Keratinocyte (primary cell): ENCODE results near the gene DOCK11. TPM values are rescaled to one million over a fixed set of nuclear protein-coding genes. Genes with fewer than 3 reads are reported as not detected.

Experiments used
- DNase-seq: peaks from one replicate; pipeline ENCODE4 v3.0.0-alpha.2; 2011; ENCODE audit warnings: low read depth, missing footprints, low spot score
- FAIRE-seq: peaks from 2 replicates; lab custom pipeline; 2011; peaks lifted over from hg19 to GRCh38; lab: Jason Lieb, UNC
- H2AFZ ChIP-seq: 2 replicates; pipeline ENCODE4 v1.6.0; 2012; ENCODE audit warnings: low read length, control low read depth, inconsistent platforms; ENCODE audit not compliant: control insufficient read depth
- H3K27ac ChIP-seq: 2 replicates; pipeline ENCODE4 v1.5.1; 2011; ENCODE audit warnings: low read length; ENCODE audit not compliant: control insufficient read depth, insufficient read depth
- H3K27me3 ChIP-seq: 3 replicates; pipeline ENCODE4 v1.6.0; 2011; ENCODE audit warnings: low read length; ENCODE audit not compliant: control insufficient read depth, insufficient read depth; ENCODE audit errors: extremely low read depth
- H3K36me3 ChIP-seq, 2 experiments: 2 replicates in 1 of 2; 3 replicates in 1 of 2; pipeline ENCODE4 v1.5.1; 2011; ENCODE audit warnings: low read length in 2 of 2, mild to moderate bottlenecking in 1 of 2; ENCODE audit not compliant: control insufficient read depth in 2 of 2, insufficient read depth in 2 of 2; ENCODE audit errors: extremely low read depth in 1 of 2
- H3K4me1 ChIP-seq: 3 replicates; pipeline ENCODE4 v1.5.1; 2011; ENCODE audit warnings: low read length; ENCODE audit not compliant: control insufficient read depth, insufficient read depth; ENCODE audit errors: extremely low read depth
- H3K4me2 ChIP-seq: 3 replicates; pipeline ENCODE4 v1.6.0; 2011; ENCODE audit warnings: low read depth, low read length; ENCODE audit not compliant: control insufficient read depth, insufficient read depth; ENCODE audit errors: extremely low read depth
- H3K4me3 ChIP-seq, 3 experiments: fragments of 200-600 bp in 1 of 3; sonication (generic) in 1 of 3; 2 replicates in 2 of 3; 3 replicates in 1 of 3; pipeline ENCODE4 v1.5.1; 2011 to 2016; ENCODE audit warnings: low read length in 3 of 3, mild to moderate bottlenecking in 3 of 3, control low read depth in 2 of 3, inconsistent platforms in 1 of 3, low read depth in 1 of 3, mixed read lengths in 1 of 3, mixed run types in 1 of 3, moderate library complexity in 1 of 3; ENCODE audit not compliant: control insufficient read depth in 2 of 3, insufficient read depth in 2 of 3; ENCODE audit errors: extremely low read depth in 1 of 3
- H3K79me2 ChIP-seq: 2 replicates; pipeline ENCODE4 v1.6.0; 2012; ENCODE audit warnings: low read length; ENCODE audit not compliant: control insufficient read depth, insufficient read depth
- H3K9ac ChIP-seq: 3 replicates; pipeline ENCODE4 v1.6.0; 2011; ENCODE audit warnings: low read length; ENCODE audit not compliant: control insufficient read depth, insufficient read depth; ENCODE audit errors: extremely low read depth
- H3K9me1 ChIP-seq: 3 replicates; pipeline ENCODE4 v1.6.0; 2011; ENCODE audit warnings: low read length; ENCODE audit not compliant: control insufficient read depth, insufficient read depth; ENCODE audit errors: extremely low read depth
- H3K9me3 ChIP-seq: 2 replicates; pipeline ENCODE4 v1.5.1; 2012; ENCODE audit warnings: low read depth, low read length; ENCODE audit not compliant: control insufficient read depth
- H4K20me1 ChIP-seq: 3 replicates; pipeline ENCODE4 v1.6.0; 2011; ENCODE audit warnings: low read length; ENCODE audit not compliant: control insufficient read depth, insufficient read depth; ENCODE audit errors: extremely low read depth
- EZH2 ChIP-seq: IDR thresholded peaks from one replicate; pipeline ENCODE4 v1.6.1; 2012; ENCODE audit warnings: inconsistent platforms, mild to moderate bottlenecking, low read length, moderate library complexity
- dilution Hi-C: fragments of 300-500 bp; cut with MboI; formaldehyde crosslinking; loops from one replicate; pipeline ENCODE4 v1.7.0; 2020; ENCODE audit warnings: low sequenced_read_pairs; ENCODE audit not compliant: extremely low pct_ligation_motif_present
- polyA plus RNA-seq, 5 experiments: library from polyadenylated mRNA; depleted of rRNA in 3 of 5; stranded (reverse) in 3 of 5; stranded (forward) in 1 of 5; unstranded in 1 of 5; fragments of >200 nt; gene quantifications; 1 replicate in 1 of 5; 2 replicates in 3 of 5; 3 replicates in 1 of 5; pipeline versions ENCODE4 v1.2.1 to v1.2.3, GENCODE V29; 2011 to 2012; ENCODE audit warnings: missing spikeins in 2 of 5, low read depth in 1 of 5, low replicate concordance in 1 of 5
- TF ChIP-seq, protein P1 (sequence below), 3 experiments: IDR thresholded peaks in 1 of 3; conservative IDR thresholded peaks in 1 of 3; optimal IDR thresholded peaks in 1 of 3; 2 replicates in 2 of 3; 3 replicates in 1 of 3; pipeline versions ENCODE3 to v1.5.1; 2011; ENCODE audit warnings: low read length in 3 of 3, mild to moderate bottlenecking in 3 of 3, moderate library complexity in 2 of 3, control low read depth in 1 of 3, inconsistent platforms in 1 of 3; ENCODE audit not compliant: insufficient read depth in 2 of 3; ENCODE audit errors: extremely low read depth in 1 of 3

Gene DOCK11
- polyA plus RNA-seq, 1 donor (not counting 4 experiments of a cell fraction or from before 2014, with no cell fraction given): 4.6 TPM

DNA sequence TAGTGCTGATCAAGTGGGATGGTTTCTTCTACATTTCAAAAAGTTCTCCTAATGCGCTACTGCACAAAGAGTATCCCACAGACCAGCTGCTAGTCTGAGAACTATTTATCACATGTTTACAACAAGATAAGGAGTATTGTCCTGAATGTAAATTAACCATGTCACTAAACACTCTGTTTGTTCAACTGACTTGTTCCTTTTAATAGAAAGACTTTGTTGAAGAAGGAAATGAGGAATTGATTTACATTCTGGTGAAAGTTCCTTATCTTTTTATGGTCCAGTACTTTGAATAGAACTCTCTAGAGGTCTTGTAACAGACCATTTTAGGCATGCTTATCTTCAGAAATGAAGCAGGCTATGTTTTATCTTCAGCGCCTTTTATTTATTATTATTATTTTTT is 164.5 kb downstream of the DOCK11 start:
- no peak for DNase-seq
- no peak overlapping the region for H3K4me2 ChIP-seq
- H3K79me2 ChIP-seq: no peaks in the 10 kb centered on the region
- FAIRE-seq: no peak
- dilution Hi-C loops: no loop called here
- H3K9me3 ChIP-seq: no peaks in the 10 kb centered on the region
- H3K4me3 ChIP-seq: no peak overlapping the region
- no peaks in the 10 kb centered on the region for H3K36me3 ChIP-seq
- H3K9me1 ChIP-seq: no peaks in the 10 kb centered on the region
- TF ChIP-seq, protein P1, sequence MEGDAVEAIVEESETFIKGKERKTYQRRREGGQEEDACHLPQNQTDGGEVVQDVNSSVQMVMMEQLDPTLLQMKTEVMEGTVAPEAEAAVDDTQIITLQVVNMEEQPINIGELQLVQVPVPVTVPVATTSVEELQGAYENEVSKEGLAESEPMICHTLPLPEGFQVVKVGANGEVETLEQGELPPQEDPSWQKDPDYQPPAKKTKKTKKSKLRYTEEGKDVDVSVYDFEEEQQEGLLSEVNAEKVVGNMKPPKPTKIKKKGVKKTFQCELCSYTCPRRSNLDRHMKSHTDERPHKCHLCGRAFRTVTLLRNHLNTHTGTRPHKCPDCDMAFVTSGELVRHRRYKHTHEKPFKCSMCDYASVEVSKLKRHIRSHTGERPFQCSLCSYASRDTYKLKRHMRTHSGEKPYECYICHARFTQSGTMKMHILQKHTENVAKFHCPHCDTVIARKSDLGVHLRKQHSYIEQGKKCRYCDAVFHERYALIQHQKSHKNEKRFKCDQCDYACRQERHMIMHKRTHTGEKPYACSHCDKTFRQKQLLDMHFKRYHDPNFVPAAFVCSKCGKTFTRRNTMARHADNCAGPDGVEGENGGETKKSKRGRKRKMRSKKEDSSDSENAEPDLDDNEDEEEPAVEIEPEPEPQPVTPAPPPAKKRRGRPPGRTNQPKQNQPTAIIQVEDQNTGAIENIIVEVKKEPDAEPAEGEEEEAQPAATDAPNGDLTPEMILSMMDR (optimal IDR thresholded peaks at IDR 0.05 in 1 of 3, IDR thresholded peaks at IDR 0.05 in 1 of 3, conservative IDR thresholded peaks at IDR 0.05 in 1 of 3; ENCODE audit: extremely low read depth in 1 of 3, insufficient read depth in 2 of 3, low read length in 3 of 3): no peak
- no peak for TF ChIP-seq EZH2
- H2AFZ ChIP-seq: no peak overlapping the region
- no peak overlapping the region for H3K9ac ChIP-seq
- no peaks in the 10 kb centered on the region for H3K27me3 ChIP-seq
- no peaks in the 10 kb centered on the region for H4K20me1 ChIP-seq
- no peak overlapping the region for H3K27ac ChIP-seq
- H3K4me1 ChIP-seq: no peaks in the 10 kb centered on the region

DNA sequence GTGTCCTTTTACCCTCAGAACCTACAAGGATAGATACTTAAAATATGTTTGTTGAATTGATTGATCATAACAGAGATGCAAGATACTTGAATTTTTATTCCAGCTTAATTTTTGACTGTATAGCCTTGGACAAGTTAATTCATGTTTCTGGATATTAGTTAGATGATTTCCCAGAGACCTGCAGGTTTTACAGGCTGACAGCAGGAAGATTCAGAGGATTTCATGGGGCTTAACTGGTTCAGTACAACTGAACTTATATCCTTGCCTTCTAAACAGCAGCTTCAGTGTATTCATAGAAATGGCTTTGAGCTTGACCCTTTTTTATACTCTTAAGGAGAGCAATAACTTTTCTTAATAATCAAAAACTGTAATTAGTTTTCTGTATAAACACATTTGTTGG is 169.6 kb downstream of the DOCK11 start:
- H3K4me1 ChIP-seq: no peaks in the 10 kb centered on the region
- DNase-seq: no peak
- H3K4me2 ChIP-seq: no peak overlapping the region
- H3K27ac ChIP-seq: no peak overlapping the region
- H4K20me1 ChIP-seq: no peaks in the 10 kb centered on the region
- FAIRE-seq: no peak
- H3K9ac ChIP-seq: no peak overlapping the region
- H3K9me3 ChIP-seq: no peaks in the 10 kb centered on the region
- no peak overlapping the region for H3K4me3 ChIP-seq
- dilution Hi-C loops: no loop called here
- no peaks in the 10 kb centered on the region for H3K36me3 ChIP-seq
- no peaks in the 10 kb centered on the region for H3K27me3 ChIP-seq
- no peak for TF ChIP-seq EZH2
- TF ChIP-seq, protein P1 (optimal IDR thresholded peaks at IDR 0.05 in 1 of 3, IDR thresholded peaks at IDR 0.05 in 1 of 3, conservative IDR thresholded peaks at IDR 0.05 in 1 of 3; ENCODE audit: extremely low read depth in 1 of 3, insufficient read depth in 2 of 3, low read length in 3 of 3): no peak
- no peak overlapping the region for H2AFZ ChIP-seq
- H3K79me2 ChIP-seq: no peaks in the 10 kb centered on the region
- H3K9me1 ChIP-seq: no peaks in the 10 kb centered on the region
